PFSK-1 (cell line): ENCODE data around the gene NRIP1. TPM values are rescaled to one million over a fixed set of nuclear protein-coding genes. Genes with fewer than 3 reads are reported as not detected.

Experiments
- FOXP2 ChIP-seq: optimal IDR thresholded peaks from 2 replicates; pipeline ENCODE3; 2011; ENCODE audit warnings: borderline replicate concordance, control low read depth, inconsistent platforms; ENCODE audit not compliant: insufficient read depth; ENCODE audit errors: extremely low read length, extremely low read depth
- POLR2AphosphoS5 ChIP-seq: IDR thresholded peaks from 2 replicates; pipeline ENCODE4 v1.6.1; 2012; ENCODE audit warnings: low read depth, mild to moderate bottlenecking, control low read depth, low read length, moderate library complexity
- REST ChIP-seq, 2 experiments: IDR thresholded peaks; 2 replicates each; pipeline versions ENCODE4 v1.6.1 to v1.8.0; 2011 to 2012; ENCODE audit warnings: low read depth in 2 of 2, low read length in 2 of 2, control low read depth in 1 of 2, inconsistent platforms in 1 of 2, mild to moderate bottlenecking in 1 of 2, moderate library complexity in 1 of 2; ENCODE audit not compliant: insufficient read depth in 1 of 2
- SIN3A ChIP-seq: IDR thresholded peaks from 2 replicates; pipeline ENCODE4 v1.6.1; 2012; ENCODE audit warnings: mild to moderate bottlenecking, low read length, moderate library complexity, borderline replicate concordance; ENCODE audit not compliant: insufficient read depth
- TAF1 ChIP-seq: IDR thresholded peaks from 2 replicates; pipeline ENCODE4 v1.6.1; 2012; ENCODE audit warnings: low read length, control low read depth, borderline replicate concordance; ENCODE audit not compliant: insufficient read depth
- polyA plus RNA-seq: library from polyadenylated mRNA; unstranded; fragments of >200 nt; gene quantifications from one replicate; pipeline ENCODE4 v1.2.1, GENCODE V29; 2012; ENCODE audit warnings: low read depth, missing spikeins; ENCODE audit not compliant: insufficient read length

NRIP1 gene
- 6.1 TPM for polyA plus RNA-seq

GRCh38 chr21:15064576-15065391, at the start of gene NRIP1:
NRIP1 (minus strand) TSS chr21:15065000; CDS start chr21:14968192, 96,808 bp downstream.
- peak; percentile 66 for TF ChIP-seq TAF1
- no peak for TF ChIP-seq FOXP2
- TF ChIP-seq SIN3A = peak; percentile 92; the same call in 1 of the 2 replicates
- peak; percentile 71 to 84; a peak in 2 of 4 replicates for TF ChIP-seq REST (IDR thresholded peaks at IDR 0.05; ENCODE audit: insufficient read depth in 1 of 2, low read depth in 2 of 2, low read length in 2 of 2)
- TF ChIP-seq POLR2AphosphoS5 = peak; percentile 77

GRCh38 chr21:15112858-15113257, 48.1 kb upstream of the NRIP1 start:
- TF ChIP-seq REST (IDR thresholded peaks at IDR 0.05; ENCODE audit: insufficient read depth in 1 of 2, low read depth in 2 of 2, low read length in 2 of 2) (no peak), POLR2AphosphoS5 (no peak), SIN3A (no peak), FOXP2 (no peak), TAF1 (no peak)

- no peak for TF ChIP-seq POLR2AphosphoS5
Observed at GRCh38 chr21:15108801-15109200, 44.0 kb upstream of the NRIP1 start.

- TF ChIP-seq SIN3A (no peak), TAF1 (no peak)
Observed at GRCh38 chr21:15104470-15104869, 39.7 kb upstream of the NRIP1 start.

- TF ChIP-seq POLR2AphosphoS5 (no peak), FOXP2 (no peak)
Observed at GRCh38 chr21:15098908-15099307, 34.1 kb upstream of the NRIP1 start.

- no peak for TF ChIP-seq FOXP2
- no peak for TF ChIP-seq TAF1
- no peak for TF ChIP-seq SIN3A
- TF ChIP-seq POLR2AphosphoS5 = no peak
Observed at GRCh38 chr21:15098181-15098580, 33.4 kb upstream of the NRIP1 start.

GRCh38 chr21:15097580-15097979, 32.8 kb upstream of the NRIP1 start:
- TF ChIP-seq POLR2AphosphoS5 (no peak), SIN3A (no peak), FOXP2 (no peak), REST (IDR thresholded peaks at IDR 0.05; ENCODE audit: insufficient read depth in 1 of 2, low read depth in 2 of 2, low read length in 2 of 2) (no peak), TAF1 (no peak)
